IMR-90 (cell line): ENCODE results near the gene PDXK. TPM values are rescaled to one million over a fixed set of nuclear protein-coding genes. Genes with fewer than 3 reads are reported as not detected.

Experiments
- ATAC-seq: fragments of 200-7000 bp; cut with Tn5 transposase; 2 replicates; pipeline ENCODE4 v1.9.1; 2020; ENCODE audit warnings: low read depth, mild to moderate bottlenecking, moderate library complexity
- BruUV-seq: library from RNA; stranded (reverse); fragments of 400-500 nt; replicated peaks from 2 replicates; lab custom pipeline; 2021; lab: Mats Ljungman, UMichigan
- CTCF ChIA-PET: fragments of 300-600 bp; formaldehyde crosslinking; extraction: SDS; loops from one replicate; lab custom pipeline; 2021; ENCODE audit warnings: antibody characterized with exemption; lab: Yijun Ruan, JAX
- POLR2A ChIA-PET: fragments of 300-600 bp; sonication (Branson Sonifier 250); formaldehyde crosslinking; loops from one replicate; lab custom pipeline; 2022; ENCODE audit warnings: antibody characterized with exemption; ENCODE audit not compliant: unreplicated experiment; lab: Charles Lee
- DNase-seq: peaks from one replicate; pipeline ENCODE4 v3.0.0; 2013
- H2AFZ ChIP-seq: replicated peaks from 2 replicates; pipeline ENCODE3; 2013; ENCODE audit warnings: low read length, mild to moderate bottlenecking; ENCODE audit not compliant: poor library complexity
- H2AK5ac ChIP-seq: 2 replicates; pipeline ENCODE4 v1.6.1; 2013; ENCODE audit warnings: low read depth, low read length, inconsistent platforms
- H2AK9ac ChIP-seq: replicated peaks from 2 replicates; pipeline ENCODE3; 2013; ENCODE audit warnings: mild to moderate bottlenecking, low read depth, low read length, moderate library complexity; ENCODE audit not compliant: poor library complexity
- H2BK120ac ChIP-seq: 2 replicates; pipeline ENCODE4 v1.6.1; 2013; ENCODE audit warnings: low read depth, low read length, inconsistent platforms
- H2BK15ac ChIP-seq: 3 replicates; pipeline ENCODE4 v1.6.1; 2013; ENCODE audit warnings: low read depth, low read length, inconsistent platforms
- H2BK20ac ChIP-seq: 2 replicates; pipeline ENCODE4 v1.6.1; 2013; ENCODE audit warnings: low read depth, mild to moderate bottlenecking, inconsistent platforms, low read length, moderate library complexity
- H2BK5ac ChIP-seq: 2 replicates; pipeline ENCODE4 v1.6.1; 2013; ENCODE audit warnings: mild to moderate bottlenecking, low read depth, low read length, inconsistent platforms; ENCODE audit not compliant: poor library complexity, severe bottlenecking
- H3K14ac ChIP-seq: replicated peaks from 2 replicates; pipeline ENCODE4 v1.6.1; 2013; ENCODE audit warnings: low read depth, low read length, inconsistent platforms
- H3K18ac ChIP-seq: 2 replicates; pipeline ENCODE4 v1.6.1; 2013; ENCODE audit warnings: low read depth, low read length, control low read depth
- H3K23ac ChIP-seq: 2 replicates; pipeline ENCODE4 v1.6.1; 2013; ENCODE audit warnings: low read depth, low read length, inconsistent platforms
- H3K27ac ChIP-seq: 2 replicates; pipeline ENCODE4 v1.5.1; 2013; ENCODE audit warnings: mild to moderate bottlenecking, control low read depth, low read length; ENCODE audit not compliant: insufficient read depth
- H3K27me3 ChIP-seq: 2 replicates; pipeline ENCODE4 v1.6.1; 2013; ENCODE audit warnings: low read length; ENCODE audit not compliant: control insufficient read depth, insufficient read depth
- H3K36me3 ChIP-seq: 2 replicates; pipeline ENCODE4 v1.6.1; 2013; ENCODE audit warnings: low read length, mixed read lengths; ENCODE audit not compliant: control insufficient read depth, insufficient read depth
- H3K4ac ChIP-seq: 2 replicates; pipeline ENCODE4 v1.6.1; 2013; ENCODE audit warnings: low read depth, low read length, inconsistent platforms
- H3K4me1 ChIP-seq: 2 replicates; pipeline ENCODE4 v1.6.1; 2013; ENCODE audit warnings: low read length, mixed read lengths; ENCODE audit not compliant: control insufficient read depth, insufficient read depth
- H3K4me2 ChIP-seq: 2 replicates; pipeline ENCODE4 v1.6.1; 2013; ENCODE audit warnings: low read depth, mild to moderate bottlenecking, control low read depth, low read length, moderate library complexity
- H3K4me3 ChIP-seq: 2 replicates; pipeline ENCODE4 v1.5.1; 2013; ENCODE audit warnings: low read depth, mild to moderate bottlenecking, control low read depth, low read length, moderate library complexity; ENCODE audit not compliant: insufficient read depth
- H3K56ac ChIP-seq: 2 replicates; pipeline ENCODE4 v1.6.1; 2013; ENCODE audit warnings: low read length, inconsistent platforms; ENCODE audit not compliant: insufficient read depth; ENCODE audit errors: extremely low read depth
- H3K79me1 ChIP-seq, 2 experiments: 2 replicates each; pipeline ENCODE4 v1.6.1; 2013; ENCODE audit warnings: low read length in 2 of 2, inconsistent platforms in 1 of 2, low read depth in 1 of 2
- H3K9ac ChIP-seq: 2 replicates; pipeline ENCODE4 v1.6.1; 2013; ENCODE audit warnings: low read depth, low read length, control low read depth
- H3K9me1 ChIP-seq: 2 replicates; pipeline ENCODE4 v1.6.1; 2013; ENCODE audit warnings: low read length, inconsistent platforms; ENCODE audit not compliant: insufficient read depth
- H3K9me3 ChIP-seq: 2 replicates; pipeline ENCODE4 v1.6.1; 2013; ENCODE audit warnings: low read length; ENCODE audit not compliant: control insufficient read depth, insufficient read depth
- H4K20me1 ChIP-seq: 2 replicates; pipeline ENCODE4 v1.6.1; 2013; ENCODE audit warnings: low read length, inconsistent platforms; ENCODE audit not compliant: insufficient read depth
- H4K5ac ChIP-seq: 2 replicates; pipeline ENCODE4 v1.6.1; 2013; ENCODE audit warnings: mild to moderate bottlenecking, low read depth, low read length, control low read depth
- H4K8ac ChIP-seq, 2 experiments: 2 replicates each; pipeline ENCODE4 v1.6.1; 2013; ENCODE audit warnings: low read depth in 2 of 2, low read length in 2 of 2, control low read depth in 1 of 2, inconsistent platforms in 1 of 2
- H4K91ac ChIP-seq: 2 replicates; pipeline ENCODE4 v1.6.1; 2013; ENCODE audit warnings: low read depth, low read length, inconsistent platforms; ENCODE audit not compliant: insufficient read depth
- BHLHE40 ChIP-seq: fragments of 150-350 bp; IDR thresholded peaks from 2 replicates; pipeline ENCODE4 v1.6.1; 2016; ENCODE audit warnings: mild to moderate bottlenecking, low read depth, low read length
- CHD1 ChIP-seq: IDR thresholded peaks from 2 replicates; pipeline ENCODE4 v1.6.1; 2012; ENCODE audit warnings: low read depth, low read length, improper control_type of control experiment
- FOS ChIP-seq: fragments of 150-350 bp; IDR thresholded peaks from 2 replicates; pipeline ENCODE4 v1.6.1; 2016; ENCODE audit warnings: low read depth, low read length
- MAZ ChIP-seq: IDR thresholded peaks from 2 replicates; pipeline ENCODE4 v1.6.1; 2012; ENCODE audit warnings: low read depth, mild to moderate bottlenecking, low read length, improper control_type of control experiment, moderate library complexity, borderline replicate concordance
- NFE2L2 ChIP-seq: fragments of 150-350 bp; IDR thresholded peaks from 2 replicates; pipeline ENCODE4 v1.6.1; 2016; ENCODE audit warnings: low read depth, mild to moderate bottlenecking, low read length
- RAD21 ChIP-seq: IDR thresholded peaks from 2 replicates; pipeline ENCODE4 v1.6.1; 2012; ENCODE audit warnings: low read length, improper control_type of control experiment
- RFX5 ChIP-seq: IDR thresholded peaks from 2 replicates; pipeline ENCODE4 v1.8.0; 2012; ENCODE audit warnings: low read depth, mild to moderate bottlenecking, low read length, moderate library complexity
- SMC3 ChIP-seq: fragments of 150-350 bp; IDR thresholded peaks from 2 replicates; pipeline ENCODE4 v1.6.1; 2016; ENCODE audit warnings: low read depth, mild to moderate bottlenecking, antibody characterized with exemption, low read length, moderate library complexity
- WGBS, 2 experiments: methylation state at CpG; one replicate each; pipeline versions ENCODE4 v1.1.5 to v1.1.7; 2013; ENCODE audit warnings: missing lambda C conversion rate in 2 of 2; ENCODE audit not compliant: insufficient read length in 1 of 2; ENCODE audit errors: extremely low coverage in 2 of 2; 5-methylcytosine and 5-hydroxymethylcytosine counted together
- dilution Hi-C: fragments of 300-500 bp; cut with HindIII; formaldehyde crosslinking; loops from one replicate; pipeline ENCODE4 v1.14.3; 2018; ENCODE audit warnings: low sequenced_read_pairs; ENCODE audit not compliant: unreplicated experiment
- in situ Hi-C: fragments of 300-500 bp; cut with MboI; formaldehyde crosslinking; loops from 3 replicates; pipeline ENCODE4 v1.14.3; 2019; ENCODE audit warnings: low sequenced_read_pairs, inconsistent platforms, mixed read lengths
- intact Hi-C: fragments of 100-400 bp; cut with micrococcal nuclease; formaldehyde crosslinking; loops from 2 replicates; pipeline ENCODE4 v1.10.0; 2022
- polyA plus RNA-seq, 3 experiments: library from polyadenylated mRNA; depleted of rRNA; stranded (reverse); fragments of >200 nt; gene quantifications; 2 replicates each; pipeline ENCODE4 v1.2.3, GENCODE V29; 2012; ENCODE audit warnings: low replicate concordance in 1 of 3
- total RNA-seq: library from RNA; depleted of rRNA; stranded (reverse); fragments of >200 nt; gene quantifications from 2 replicates; pipeline ENCODE4 v1.2.3, GENCODE V29; 2012
- TF ChIP-seq, protein P1 (sequence below): fragments of 150-350 bp; IDR thresholded peaks from 2 replicates; pipeline ENCODE4 v1.6.1; 2017; ENCODE audit warnings: mild to moderate bottlenecking, antibody characterized with exemption, low read length, low read depth

PDXK gene
- total and polyA plus RNA-seq, 2 of the 4 experiments (the other 2 are of a cell fraction), result 155 to 312 TPM

DNA sequence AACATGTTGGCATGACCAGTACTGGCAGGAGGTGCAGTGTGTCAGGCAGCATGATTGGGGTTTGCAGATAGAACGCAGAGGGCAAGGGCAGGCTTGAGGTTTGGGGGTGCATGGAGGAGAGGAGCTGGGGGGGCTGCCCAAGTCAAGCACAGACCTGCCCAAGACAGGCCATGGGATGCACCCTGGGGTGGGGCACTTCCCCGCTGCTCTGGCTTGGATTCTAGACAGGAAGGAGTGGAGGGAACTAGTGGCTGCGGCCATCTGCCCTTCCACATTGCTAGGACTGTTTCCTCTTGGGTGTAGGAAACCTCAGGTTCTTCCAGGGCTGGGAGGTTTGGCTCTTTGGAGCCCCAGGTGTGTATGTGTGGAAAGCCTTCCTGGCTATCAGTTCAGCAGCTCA, 3.0 kb downstream of the PDXK start:
- H2AK5ac ChIP-seq, result peak overlapping the region; percentile 16; the same call in 1 of the 2 replicates
- DNase-seq (no peak), ATAC-seq (no peak)
- H3K56ac ChIP-seq, result no peak overlapping the region
- WGBS, 2 experiments, result 100% methylated on average over 1 of the region's 3 CpGs; no CpG with 5 or more reads in 1 of the 2 experiments
- CTCF ChIA-PET, result no interaction called here
- H3K4me3 ChIP-seq, result no peak overlapping the region
- no peak for TF ChIP-seq RFX5
- TF ChIP-seq FOS, result no peak
- no peak for TF ChIP-seq CHD1
- no peak for TF ChIP-seq SMC3
- TF ChIP-seq NFE2L2, result no peak
- TF ChIP-seq, protein P1, sequence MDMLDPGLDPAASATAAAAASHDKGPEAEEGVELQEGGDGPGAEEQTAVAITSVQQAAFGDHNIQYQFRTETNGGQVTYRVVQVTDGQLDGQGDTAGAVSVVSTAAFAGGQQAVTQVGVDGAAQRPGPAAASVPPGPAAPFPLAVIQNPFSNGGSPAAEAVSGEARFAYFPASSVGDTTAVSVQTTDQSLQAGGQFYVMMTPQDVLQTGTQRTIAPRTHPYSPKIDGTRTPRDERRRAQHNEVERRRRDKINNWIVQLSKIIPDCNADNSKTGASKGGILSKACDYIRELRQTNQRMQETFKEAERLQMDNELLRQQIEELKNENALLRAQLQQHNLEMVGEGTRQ, result no peak
- no peak for TF ChIP-seq BHLHE40
- TF ChIP-seq RAD21, result no peak
- TF ChIP-seq MAZ, result no peak
- H3K27ac ChIP-seq, result no peak overlapping the region
- intact Hi-C loops (loop anchor here (10.0 kb wide), 1 partner anchor 57 kb away; no protein-coding TSS in a partner anchor), dilution Hi-C loops (no loop called here), in situ Hi-C loops (no loop called here)
- H3K4ac ChIP-seq, result no peak overlapping the region
- H3K9me1 ChIP-seq, result peaks cover 23% of the 10 kb centered on the region
- no peak overlapping the region for H3K9ac ChIP-seq
- POLR2A ChIA-PET, result no interaction called here
- H4K20me1 ChIP-seq, result peaks cover 46% of the 10 kb centered on the region
- H3K36me3 ChIP-seq, result peaks cover 10% of the 10 kb centered on the region
- H3K18ac ChIP-seq, result no peak overlapping the region
- no peak overlapping the region for H4K91ac ChIP-seq
- no peaks in the 10 kb centered on the region for H3K9me3 ChIP-seq
- H2BK15ac ChIP-seq, result no peak overlapping the region
- H2BK5ac ChIP-seq, result no peak overlapping the region
- no peak overlapping the region for H2AK9ac ChIP-seq
- H4K8ac ChIP-seq, result no peak overlapping the region
- H3K14ac ChIP-seq, result no peak overlapping the region
- H2BK120ac ChIP-seq, result no peak overlapping the region
- no TSS peak for BruUV-seq
- no peak overlapping the region for H2AFZ ChIP-seq
- peaks cover 21% of the 10 kb centered on the region for H3K4me1 ChIP-seq
- no peak overlapping the region for H3K4me2 ChIP-seq
- H3K27me3 ChIP-seq, result no peaks in the 10 kb centered on the region
- H3K79me1 ChIP-seq, result peaks cover 15 to 63% of the 10 kb centered on the region in 2 experiments
- H3K23ac ChIP-seq, result peak overlapping the region; percentile 32
- no peak overlapping the region for H2BK20ac ChIP-seq
- no peak overlapping the region for H4K5ac ChIP-seq
